HepG2 (cell line): ENCODE measurements around the gene TAS1R3. TPM values are rescaled to one million over a fixed set of nuclear protein-coding genes. Genes with fewer than 3 reads are reported as not detected.
A peak's percentile ranks its signal among the peaks of the same experiment; 100 is the strongest.

Source experiments
- CTCF ChIP-seq: sonication (generic); formaldehyde crosslinking; IDR thresholded peaks from 2 replicates; pipeline ENCODE4 v1.5.0; 2020; ENCODE audit warnings: mild to moderate bottlenecking, missing genetic modification reagents, moderate library complexity
- HNRNPK ChIP-seq: fragments of 200-400 bp; formaldehyde crosslinking; IDR thresholded peaks from 2 replicates; pipeline ENCODE4 v1.6.1; 2018; ENCODE audit warnings: low read length, low read depth, moderate library complexity, mild to moderate bottlenecking; ENCODE audit not compliant: poor library complexity, severe bottlenecking
- HOXA3 ChIP-seq: sonication (generic); formaldehyde crosslinking; IDR thresholded peaks from 2 replicates; pipeline ENCODE4 v1.5.0; 2020; ENCODE audit warnings: missing genetic modification reagents
- KDM2A ChIP-seq: sonication (generic); formaldehyde crosslinking; IDR thresholded peaks from 2 replicates; pipeline ENCODE4 v1.4.0; 2020; ENCODE audit warnings: low read depth, missing genetic modification reagents, borderline replicate concordance
- LRRFIP1 ChIP-seq: sonication (generic); formaldehyde crosslinking; conservative IDR thresholded peaks from 2 replicates; pipeline ENCODE4 v1.4.0; 2020; ENCODE audit warnings: missing genetic modification reagents
- MIER3 ChIP-seq: IDR thresholded peaks from 2 replicates; pipeline ENCODE4 v1.6.1; 2016; ENCODE audit warnings: missing compliant biosample characterization, borderline replicate concordance
- MTA1 ChIP-seq: sonication (generic); formaldehyde crosslinking; IDR thresholded peaks from 2 replicates; pipeline ENCODE4 v1.4.0; 2020; ENCODE audit warnings: missing genetic modification reagents, mild to moderate bottlenecking, borderline replicate concordance
- PBX2 ChIP-seq: IDR thresholded peaks from 2 replicates; pipeline ENCODE4 v1.6.1; 2016; ENCODE audit warnings: control low read depth
- ZNF574 ChIP-seq: sonication (generic); formaldehyde crosslinking; IDR thresholded peaks from 2 replicates; pipeline ENCODE4 v1.4.0; 2020; ENCODE audit warnings: missing genetic modification reagents
- ZNF687 ChIP-seq: sonication (generic); formaldehyde crosslinking; IDR thresholded peaks from 2 replicates; pipeline ENCODE4 v1.5.1; 2020; ENCODE audit warnings: mild to moderate bottlenecking, missing genetic modification reagents, moderate library complexity
- polyA plus RNA-seq, 8 experiments: library from polyadenylated mRNA; depleted of rRNA in 3 of 8; stranded (reverse) in 7 of 8; unstranded in 1 of 8; fragments of >200 nt; fragmentation: Illumina TruSeq in 4 of 8; extraction: Trizol in 4 of 8; gene quantifications; 2 replicates each; pipeline versions ENCODE4 v1.2.1 to v1.2.3, GENCODE V29; 2011 to 2016; ENCODE audit warnings: low read depth in 4 of 8, missing spikeins in 1 of 8, mixed read lengths in 1 of 8; ENCODE audit not compliant: insufficient read depth in 1 of 8
- total RNA-seq, 5 experiments: library from RNA; depleted of rRNA; stranded (reverse); fragments of >200 nt; fragmentation: Illumina TruSeq; extraction: Trizol; gene quantifications; 2 replicates each; pipeline ENCODE4 v1.2.3, GENCODE V29; 2016; ENCODE audit warnings: low read depth in 1 of 5

TAS1R3 gene
- total and polyA plus RNA-seq, 2 of the 13 experiments (the other 11 are each of a cell fraction or from before 2014, with no cell fraction given) = 0.13 to 0.15 TPM

- TF ChIP-seq ZNF687 (CRISPR knock-in tag) = 0 out of 2 replicates have a peak, but pooled peaks have one; percentile 21
- TF ChIP-seq ZNF574 = peak; percentile 79
- no peak for TF ChIP-seq KDM2A
- TF ChIP-seq MTA1 = no peak
- TF ChIP-seq PBX2 (CRISPR knock-in tag) = no peak
- no peak for TF ChIP-seq LRRFIP1 (CRISPR knock-in tag)
- TF ChIP-seq CTCF (CRISPR knock-in tag) = peak; percentile 50
- 0 out of 2 replicates have a peak, but pooled peaks have one; percentile 11 for TF ChIP-seq HOXA3 (CRISPR knock-in tag)
- TF ChIP-seq HNRNPK = peak; percentile 51
- no peak for TF ChIP-seq MIER3 (CRISPR knock-in tag)
These were observed 31.3 kb upstream of the TAS1R3 start (continued) for GRCh38 chr1:1299686-1300351.
